Stimulated activated CD8-positive, alpha-beta memory T cell treated with anti-CD3 and anti-CD28 coated beads, Interleukin-7, amount 100 ng/mL, for 48 hours (primary cell): ENCODE results near the gene HOXA4.

Source experiments
- DNase-seq, 2 donors: peaks; one replicate each; pipeline ENCODE4 v3.0.0-alpha.2; 2020; ENCODE audit warnings: low read depth in 1 of 2; ENCODE audit errors: extremely low read depth in 1 of 2

Gene HOXA4

DNA sequence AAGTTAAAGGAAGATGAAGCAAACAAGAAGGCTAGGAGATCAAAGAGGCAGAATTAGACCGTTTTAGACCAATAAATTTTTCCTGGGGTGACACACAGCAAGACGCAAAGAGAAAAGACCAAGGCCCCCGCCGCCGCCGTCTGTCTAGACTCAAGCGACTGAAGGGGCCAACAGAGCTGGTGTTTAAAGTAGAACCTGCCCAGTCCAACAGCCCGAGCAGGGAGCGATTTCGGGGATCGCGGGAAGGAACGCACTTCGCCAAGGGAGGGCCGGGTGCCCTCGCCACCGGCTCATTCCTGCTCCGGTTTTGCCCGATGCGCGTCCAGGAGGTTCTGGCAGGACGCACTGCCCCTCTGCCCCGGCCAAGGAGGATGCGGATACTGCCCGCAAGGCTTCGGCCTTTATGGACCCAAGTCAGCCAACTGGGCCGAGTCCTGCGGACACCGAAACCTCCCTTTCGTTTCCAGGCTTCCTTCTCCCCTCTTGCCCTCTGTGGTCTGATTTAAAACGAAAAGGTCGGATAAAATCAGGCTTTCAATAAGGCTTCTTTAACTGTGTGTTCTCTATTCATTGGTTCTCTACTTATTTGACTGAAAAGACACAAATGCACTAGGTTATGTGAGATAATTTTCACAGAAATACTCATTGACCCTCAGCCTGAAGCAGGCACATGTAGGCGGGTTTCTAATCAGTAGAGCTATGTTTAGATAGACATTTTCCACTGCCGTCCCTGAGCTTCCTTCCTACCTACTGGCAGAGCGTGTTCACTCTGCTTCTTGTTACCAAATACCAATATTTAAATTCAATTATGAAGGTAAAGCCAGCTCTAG lies 28.1 kb upstream of the HOXA4 start:
- DNase-seq: no peak

DNA sequence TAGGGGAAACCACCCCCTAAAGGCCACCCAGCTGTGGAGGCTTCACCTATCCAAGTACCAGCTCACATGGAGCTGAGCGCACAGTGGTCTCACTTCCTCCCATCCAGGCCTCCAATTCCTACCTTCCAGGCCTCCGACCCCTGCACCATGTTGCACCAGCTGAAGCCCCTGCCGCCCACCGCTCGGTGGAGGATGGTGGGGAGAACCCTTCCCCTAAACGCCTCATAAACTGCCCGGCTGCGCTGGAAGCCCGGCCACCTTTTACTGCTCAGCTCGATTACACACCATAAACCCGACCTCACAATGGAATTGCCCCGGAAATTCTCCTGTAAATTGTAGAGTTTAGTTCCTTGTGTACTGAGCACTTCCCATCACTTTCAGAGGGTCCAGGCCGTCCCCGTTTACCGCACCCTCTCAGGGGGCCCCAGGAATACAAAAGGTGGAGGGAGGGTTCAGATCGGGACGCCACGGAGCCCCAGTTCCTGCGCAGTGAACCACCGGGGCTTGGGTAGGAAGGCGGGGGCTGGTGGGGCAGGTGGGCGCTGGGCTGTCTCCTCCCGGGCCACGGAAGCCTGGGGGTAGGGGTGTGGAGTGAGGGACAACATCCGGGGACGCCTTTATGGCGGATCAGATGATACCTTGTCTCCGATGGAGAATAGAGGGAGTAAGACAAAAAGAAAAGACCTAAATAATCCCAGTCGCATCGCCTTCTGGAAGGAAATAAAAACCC lies 27.3 kb upstream of the HOXA4 start:
- no peak for DNase-seq

DNA sequence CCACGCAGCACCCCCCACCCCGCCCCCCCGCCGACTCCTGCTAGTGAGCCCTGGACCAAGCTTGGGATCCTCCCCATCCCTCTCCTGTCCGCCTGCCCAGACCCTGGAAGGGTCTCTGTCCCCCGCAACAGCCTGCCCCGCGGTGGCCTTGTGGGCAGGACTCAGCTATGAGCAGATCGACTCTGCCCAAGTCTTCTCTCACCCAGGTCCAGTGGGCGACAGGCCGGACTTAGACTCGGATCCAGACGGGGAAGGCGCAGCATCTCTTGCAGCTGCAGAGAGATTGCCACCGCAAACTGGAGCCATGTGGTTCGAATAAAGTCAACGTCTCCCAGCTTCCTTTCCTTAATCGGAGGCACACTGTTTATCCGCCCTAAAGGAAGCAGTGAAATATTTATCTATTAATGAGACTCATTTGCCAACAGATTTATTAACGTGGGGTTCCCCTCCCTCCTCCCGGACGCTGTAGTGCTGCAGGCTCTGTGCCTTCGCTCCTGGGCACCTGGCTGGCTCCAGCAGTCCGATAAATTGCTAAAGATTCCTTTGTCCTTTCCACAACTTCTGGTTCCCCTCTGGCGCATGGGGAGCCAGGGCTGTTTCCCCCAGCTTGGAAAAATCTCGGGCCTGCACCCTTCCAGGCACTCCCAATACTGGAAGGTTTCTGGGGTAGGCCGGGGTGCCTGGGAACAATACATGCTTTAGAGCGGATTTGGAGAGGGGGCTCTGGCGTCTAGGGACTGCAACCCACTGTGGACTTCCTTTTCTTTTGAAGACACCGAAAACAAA lies 26.6 kb upstream of the HOXA4 start:
- no peak for DNase-seq

DNA sequence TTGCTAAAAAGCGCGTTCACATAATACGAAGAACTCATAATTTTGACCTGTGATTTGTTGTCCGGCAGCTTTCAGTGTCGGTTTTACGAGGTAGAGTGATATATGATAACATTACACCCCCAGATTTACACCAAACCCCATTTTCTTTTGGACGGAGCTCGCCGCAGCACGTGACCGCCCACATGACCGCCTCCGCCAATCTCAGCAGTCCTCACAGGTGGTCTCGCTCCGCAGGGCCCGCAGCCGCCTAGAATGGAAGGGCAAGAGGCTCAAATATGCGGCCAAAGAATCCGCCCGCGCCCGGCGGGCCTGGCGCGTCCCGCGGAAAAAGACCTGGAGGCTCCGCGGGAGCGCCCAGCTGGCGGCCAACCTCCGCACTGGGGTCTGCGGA lies 25.9 kb upstream of the HOXA4 start, which contains the start of gene HOXA7:
TSS of gene HOXA7 (minus strand) at position 168 of the 391 bp plus-strand sequence. CDS start at position 38, 130 bp downstream.
- DNase-seq: no peak

DNA sequence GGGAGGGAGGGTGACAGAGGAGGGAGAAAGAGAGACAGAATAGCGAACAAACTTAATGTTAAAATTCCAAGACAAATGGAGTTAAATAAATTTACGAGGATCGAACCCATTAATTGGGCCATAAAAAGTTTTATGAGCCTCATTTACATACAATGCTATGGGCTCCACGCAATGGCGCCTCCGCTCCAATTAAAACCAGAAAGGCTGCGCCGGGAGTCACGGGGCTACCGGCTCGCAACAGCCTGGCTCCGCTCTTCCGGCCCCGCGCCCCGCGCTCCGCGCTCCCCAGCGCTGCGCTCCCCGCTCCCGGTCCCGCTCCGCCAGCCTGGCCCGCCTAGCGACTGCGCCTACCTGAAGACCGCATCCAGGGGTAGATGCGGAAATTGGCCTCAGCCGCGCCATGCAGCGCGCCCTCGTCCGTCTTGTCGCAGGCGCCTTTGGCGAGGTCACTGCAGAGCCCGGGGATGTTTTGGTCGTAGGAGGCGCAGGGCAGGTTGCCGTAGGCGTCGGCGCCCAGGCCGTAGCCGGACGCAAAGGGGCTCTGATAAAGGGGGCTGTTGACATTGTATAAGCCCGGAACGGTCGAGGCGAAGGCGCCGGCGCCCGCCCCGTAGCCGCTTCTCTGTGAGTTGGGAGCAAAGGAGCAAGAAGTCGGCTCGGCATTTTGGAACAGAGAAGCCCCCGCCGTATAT lies 25.4 kb upstream of the HOXA4 start:
- DNase-seq: no peak

DNA sequence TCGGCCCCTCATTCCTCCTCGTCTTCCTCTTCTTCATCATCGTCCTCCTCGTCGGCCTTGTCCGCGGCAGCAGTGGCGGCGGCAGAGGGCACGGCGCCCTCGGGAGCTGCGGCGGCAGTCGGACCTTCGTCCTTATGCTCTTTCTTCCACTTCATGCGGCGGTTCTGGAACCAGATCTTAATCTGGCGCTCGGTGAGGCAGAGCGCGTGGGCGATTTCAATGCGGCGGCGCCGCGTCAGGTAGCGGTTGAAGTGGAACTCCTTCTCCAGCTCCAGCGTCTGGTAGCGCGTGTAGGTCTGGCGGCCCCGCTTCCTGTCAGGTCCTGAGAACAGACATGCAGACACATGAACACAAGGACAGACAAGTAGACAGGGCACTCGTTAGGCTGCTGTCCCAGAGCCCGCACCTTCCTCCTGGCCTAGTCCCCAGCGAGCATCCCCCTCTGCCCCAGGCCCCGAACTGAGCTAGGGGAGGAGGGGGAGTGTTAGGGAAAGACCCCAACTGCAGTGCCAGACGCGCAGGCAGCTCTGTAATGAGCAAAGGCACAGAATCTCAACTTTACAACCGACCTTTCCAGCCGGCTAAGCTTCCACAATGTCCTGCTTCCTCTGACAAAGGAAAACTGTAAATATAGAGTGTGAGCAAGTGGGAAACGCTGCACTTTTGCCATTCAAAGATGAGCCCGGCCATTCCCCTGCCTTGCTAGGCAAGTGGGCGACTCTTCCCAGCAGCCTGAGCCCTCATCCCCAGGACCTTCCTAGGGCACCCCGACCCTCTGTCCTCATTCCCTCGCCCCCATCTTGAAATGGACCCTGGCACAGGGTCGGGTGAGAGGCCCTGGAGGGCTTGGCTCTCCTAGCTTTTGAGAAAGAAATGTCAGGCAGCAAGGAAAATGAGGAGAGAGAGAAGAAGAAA lies 24.6 kb upstream of the HOXA4 start:
- no peak for DNase-seq

DNA sequence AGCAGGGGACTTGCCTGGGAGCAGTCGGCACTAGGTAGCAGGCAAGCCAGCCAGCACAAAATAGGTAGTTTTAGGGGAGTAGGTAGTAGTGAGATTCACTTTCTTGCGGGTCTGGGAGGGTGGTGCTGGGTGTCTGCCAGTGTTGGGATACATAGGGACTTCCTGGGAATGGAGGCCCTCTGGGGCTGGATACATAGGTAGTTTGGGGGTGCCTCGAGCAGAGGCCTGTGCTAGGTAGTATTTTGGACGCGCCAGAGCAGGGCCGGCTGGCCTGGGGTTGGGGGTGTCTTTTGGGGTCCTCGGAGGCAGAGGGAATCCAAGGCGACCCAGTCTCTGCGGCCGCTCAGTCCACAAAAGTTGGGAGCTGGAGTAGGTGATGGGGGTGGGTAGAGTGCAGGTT lies 23.8 kb upstream of the HOXA4 start:
- no peak for DNase-seq

DNA sequence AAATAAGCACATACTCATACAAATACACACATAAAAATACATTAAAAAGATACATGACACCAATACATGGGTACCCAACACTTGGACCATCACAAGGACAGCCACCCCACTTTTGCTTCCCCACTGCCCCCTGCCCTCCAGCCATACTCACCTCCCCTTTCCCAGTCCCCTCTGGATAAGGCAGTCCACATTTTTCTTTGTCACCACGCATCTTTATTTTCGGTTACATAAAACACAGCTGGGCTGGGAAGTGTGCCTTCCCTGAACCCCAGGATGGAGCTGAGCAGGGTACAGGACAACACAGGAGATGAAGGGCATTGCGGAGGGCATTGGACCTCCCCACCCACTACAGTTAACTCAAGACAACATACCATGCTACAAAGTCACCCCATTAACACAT lies 23.0 kb upstream of the HOXA4 start:
- DNase-seq: no peak

DNA sequence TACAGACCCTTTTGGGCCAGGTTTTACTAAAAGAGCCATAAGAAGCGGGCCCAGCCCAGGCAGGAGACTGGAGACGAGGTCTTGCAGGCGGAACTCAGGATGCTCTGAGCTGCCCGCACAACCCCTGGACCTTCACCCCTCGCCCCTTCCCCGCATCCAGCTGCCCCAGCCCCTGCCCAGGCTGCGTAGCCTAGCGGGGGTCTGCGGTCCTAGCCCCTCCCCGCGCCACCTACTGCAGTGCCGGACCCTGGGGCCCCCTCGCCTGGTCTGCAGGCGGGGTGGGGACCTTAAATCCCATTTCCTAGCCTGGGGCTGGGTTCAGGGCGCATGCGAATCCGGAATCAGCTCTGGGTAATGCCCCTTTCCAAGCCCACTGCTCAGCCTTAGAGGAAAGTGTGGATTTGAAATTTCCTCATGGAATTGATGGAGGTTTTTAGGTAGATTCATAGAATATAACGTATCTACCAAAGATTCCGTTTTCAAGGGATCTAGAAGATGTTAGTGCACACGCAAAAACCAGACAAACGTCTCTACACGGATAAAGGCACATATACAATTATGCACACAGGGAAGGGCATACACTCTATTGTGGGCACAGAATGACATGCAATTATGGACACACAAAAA lies 22.4 kb upstream of the HOXA4 start:
- DNase-seq: no peak

DNA sequence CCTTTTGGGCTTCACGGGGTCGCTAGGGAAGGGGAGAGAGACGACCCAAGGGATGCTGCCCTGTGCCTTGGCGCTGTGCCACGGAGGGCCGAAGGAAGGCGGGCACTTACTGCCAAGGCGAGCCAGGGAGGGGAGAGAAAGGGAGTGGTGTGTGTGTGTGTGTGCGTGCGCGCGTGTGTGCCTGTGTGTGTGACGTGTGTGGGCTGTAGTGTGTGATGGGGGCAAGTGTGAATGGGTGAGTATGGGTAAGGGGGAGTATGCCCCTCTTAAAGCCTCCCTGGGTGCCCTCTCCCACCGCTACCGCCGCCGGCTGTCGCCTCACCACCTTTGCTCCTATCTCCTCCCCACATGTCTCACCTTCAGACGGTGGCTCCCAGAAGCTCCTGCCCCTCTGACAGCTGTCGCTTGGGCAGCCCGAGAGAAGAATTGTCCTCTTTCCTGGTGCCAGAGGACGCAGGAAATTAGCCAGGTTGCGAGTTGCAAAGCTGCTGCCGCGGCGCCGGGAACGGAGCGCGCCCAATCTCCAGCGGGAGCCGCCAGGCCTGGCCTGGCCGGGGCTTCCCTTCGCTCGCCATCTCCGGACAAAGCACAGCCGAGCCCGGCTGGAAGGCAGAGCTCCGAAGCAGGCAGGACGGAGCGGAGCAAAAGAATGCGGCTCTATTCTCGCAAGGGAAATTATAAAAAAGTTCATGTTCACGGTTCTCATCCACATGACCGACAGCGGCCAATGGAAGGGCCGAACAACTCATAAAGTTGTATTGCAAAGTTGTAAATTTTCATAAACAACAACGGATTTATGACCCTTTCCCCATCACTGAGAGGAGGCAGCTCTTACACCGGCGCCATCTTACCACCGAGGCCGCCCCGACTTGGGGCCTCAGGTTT lies 21.6 kb upstream of the HOXA4 start, which contains the start of gene HOXA3:
TSS of gene HOXA3 (minus strand) at position 653 of the 885 bp plus-strand sequence. CDS start 41,943 bp downstream, outside the sequence.
- DNase-seq: no peak

DNA sequence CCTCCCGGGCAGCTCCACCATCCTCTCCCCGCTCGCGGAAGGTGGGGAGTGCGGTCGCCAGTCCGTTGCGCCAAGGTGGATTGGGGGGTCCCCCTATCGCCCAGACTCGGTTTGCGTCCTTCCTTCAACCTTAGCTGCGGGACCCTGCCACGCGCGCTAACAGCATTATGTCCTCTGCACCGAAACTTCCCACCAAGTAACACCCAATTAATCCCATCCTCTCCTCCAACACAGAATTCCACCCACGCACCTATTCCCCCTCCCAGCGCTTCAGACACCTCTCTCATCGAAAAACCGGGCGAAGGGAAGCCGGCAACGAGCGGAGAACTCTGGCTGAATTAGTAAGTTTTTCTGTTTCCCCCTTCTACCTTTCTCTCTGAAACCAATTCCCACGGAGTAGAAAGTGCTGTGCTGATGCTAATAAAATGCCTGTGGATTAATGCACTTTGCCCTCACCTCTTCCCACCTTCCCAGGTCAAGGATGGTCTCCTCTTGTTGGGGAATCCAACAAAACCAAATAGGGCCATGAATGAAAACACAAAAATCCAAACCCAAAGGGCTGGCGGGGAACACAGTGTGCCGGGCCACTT lies 20.9 kb upstream of the HOXA4 start:
- no peak for DNase-seq

DNA sequence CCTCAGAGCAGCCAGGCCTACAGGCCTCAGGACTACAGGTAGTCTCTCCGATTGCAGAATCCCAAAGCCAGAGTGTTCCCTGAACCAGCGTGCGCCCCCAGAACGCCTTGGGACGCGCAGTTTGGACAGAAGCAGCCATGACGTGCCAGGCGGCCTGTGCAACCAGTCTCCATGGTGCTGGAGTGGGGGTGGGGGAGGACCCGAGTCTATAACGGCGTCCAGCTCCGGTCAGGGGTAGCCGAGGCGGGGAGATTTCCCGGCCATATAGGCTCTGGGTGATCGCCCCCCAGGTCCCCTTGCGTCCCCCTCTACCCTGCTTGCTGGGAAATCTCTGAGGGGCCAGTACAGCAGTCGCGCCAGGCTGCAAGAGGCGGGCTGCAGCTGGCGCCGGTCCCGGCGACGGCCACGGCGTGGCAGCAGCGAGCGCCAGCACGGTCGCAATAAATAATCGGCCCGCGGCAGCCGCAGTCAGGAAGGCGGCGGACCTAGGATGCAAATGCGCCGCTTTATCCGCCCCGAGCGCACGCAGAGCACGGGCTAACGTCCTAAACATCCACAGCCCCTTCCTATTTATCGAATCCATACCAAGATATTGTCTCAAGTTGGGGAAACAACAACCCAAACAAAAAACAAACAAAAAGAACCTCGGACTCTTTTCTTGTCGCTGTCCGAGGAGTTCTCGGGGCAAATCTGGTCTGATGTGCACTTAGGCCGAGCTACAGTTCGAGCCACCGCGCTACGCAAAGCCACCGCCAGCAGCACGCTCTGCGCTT lies 20.2 kb upstream of the HOXA4 start:
- peak in 1 of 2 donors; percentile 36 for DNase-seq

DNA sequence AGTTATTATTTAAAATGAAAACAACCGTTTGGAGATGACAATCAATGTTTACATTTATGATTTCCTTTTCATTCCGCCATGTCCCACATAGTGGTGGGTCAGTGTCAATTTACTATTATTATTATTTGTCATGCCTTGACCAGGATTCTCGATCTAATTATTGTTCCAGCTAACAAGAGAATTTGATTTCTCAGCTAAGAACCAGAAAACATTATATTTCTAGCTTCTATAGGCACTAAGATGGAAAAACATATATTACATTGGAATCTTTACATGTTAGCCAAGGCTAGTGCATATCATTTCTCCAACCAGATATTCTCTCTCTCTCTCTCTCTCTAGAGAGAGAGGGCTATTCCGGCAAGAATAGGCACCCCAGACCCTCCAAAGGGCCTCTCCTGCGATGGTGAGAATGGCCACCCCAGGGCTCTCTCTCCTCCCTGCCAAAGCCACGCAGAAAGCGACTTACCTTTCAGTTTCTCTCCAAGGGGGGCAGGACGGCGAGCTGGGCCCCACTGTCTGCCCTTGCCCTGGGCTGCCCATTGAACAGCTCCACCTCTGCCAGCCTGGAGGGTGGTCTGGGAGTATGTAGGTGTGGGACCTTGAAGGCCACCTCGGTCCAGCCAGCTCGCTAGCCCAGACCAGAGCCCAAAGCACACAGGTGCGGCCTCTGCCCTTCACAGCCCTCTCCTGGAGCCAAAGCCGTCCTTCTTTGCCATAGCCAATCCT lies 19.4 kb upstream of the HOXA4 start:
- DNase-seq: no peak

DNA sequence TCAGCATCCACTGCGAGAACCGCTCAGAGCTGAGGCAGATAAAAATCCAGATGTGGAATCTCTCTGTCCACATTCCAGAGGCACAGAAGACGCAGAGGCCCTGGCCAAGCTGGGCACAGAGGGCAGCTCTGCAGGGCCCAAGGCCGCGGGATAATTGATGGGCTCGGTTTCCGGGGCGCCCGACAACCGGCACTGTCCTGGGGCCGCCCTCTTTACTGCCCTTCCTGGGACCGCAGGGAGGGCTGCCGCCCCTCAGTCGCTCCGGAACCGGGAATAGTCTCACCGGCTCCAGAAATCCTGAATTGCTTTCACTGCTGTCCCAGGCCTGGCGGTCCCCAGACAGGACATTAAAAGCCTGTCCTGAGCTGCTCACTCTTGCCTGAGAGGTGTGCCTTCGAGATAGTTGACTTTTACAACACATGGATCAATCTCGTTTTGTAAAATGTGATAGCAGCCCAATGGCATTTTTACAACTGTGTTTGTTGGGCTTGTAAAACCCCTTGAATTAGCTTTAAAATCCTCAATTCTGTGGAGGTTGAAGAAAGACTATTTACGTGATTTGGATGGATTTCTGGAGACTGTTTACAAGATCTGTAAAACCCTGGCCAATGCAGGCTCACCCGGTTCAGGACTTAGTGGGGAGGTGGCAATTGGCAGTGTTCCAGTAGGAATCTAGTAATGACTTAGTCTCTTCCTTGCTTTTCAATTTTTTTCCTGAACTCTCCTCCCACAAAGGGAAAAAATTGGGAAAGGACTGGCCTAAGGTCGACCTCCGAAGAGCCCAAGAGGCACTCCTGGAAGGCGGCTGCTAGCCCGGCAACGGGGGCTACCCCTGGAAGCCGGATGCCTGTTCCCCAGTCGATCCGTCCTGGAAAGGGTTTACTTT lies 18.4 kb upstream of the HOXA4 start:
- no peak for DNase-seq

DNA sequence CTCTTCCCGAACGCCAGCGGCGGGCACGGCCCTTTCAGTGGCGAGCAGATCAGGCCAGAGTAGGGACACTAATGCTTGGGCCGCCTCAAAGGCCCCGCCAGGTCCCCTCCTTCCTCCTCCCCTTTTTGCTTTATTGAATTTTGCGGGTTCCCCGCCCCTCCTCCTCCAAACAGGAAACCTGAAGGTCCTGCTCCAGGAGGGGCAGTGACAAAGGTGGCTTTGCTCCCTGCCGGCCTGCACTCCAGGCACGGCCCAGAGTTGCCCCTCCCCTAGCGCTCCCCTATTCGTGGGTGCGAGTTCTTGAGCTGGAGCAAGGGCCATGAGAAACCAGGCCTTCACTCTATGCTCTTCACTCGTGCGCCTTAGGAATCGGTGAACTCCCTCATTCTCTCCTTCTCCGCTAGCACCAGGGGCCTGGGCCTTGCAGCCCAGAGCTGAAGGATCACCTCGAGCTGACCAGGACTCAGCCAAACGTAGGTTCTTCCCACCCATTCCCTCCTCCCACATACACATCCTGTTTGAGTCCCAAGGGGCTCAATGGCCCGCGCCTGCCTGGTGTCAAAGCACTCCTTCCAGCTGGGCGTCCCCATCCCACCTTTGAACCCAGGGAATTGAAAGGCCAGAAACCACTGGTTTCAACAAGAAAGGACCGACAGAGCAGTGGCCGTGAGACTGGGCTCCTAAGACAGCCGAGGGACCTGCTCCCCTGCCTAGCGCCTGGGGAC lies 17.6 kb upstream of the HOXA4 start:
- DNase-seq: no peak
